ENCODE results near the gene ACAP2.

ACAP2 gene

DNA sequence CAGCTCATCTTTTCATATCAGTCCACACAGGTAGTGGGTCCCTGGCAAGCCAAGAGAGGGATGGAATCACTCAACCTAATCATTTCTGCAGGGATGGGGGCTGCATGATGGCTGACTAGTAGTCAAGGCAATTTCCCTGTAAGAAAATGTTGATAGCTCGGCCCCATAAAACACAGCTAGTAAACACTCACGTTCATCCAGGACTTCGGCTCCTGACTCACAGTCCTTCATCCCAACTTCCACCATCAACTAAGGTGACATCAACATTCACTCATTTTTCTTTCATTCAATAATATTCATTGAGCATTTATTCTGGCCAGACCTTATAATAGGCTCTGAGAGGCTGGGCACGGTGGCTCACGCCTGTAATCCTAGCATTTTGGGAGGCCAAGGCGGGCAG, 4.4 kb upstream of the ACAP2 start:
- Histone ChIP-seq H3K9me2 (replicated peaks; ENCODE audit: control insufficient read depth, low read length) (no peaks in the 10 kb centered on the region), H3K27me3 (ENCODE audit: control insufficient read depth, low read length) (no peaks in the 10 kb centered on the region), H3K79me2 (ENCODE audit: control insufficient read depth, low read length) (peaks cover 5% of the 10 kb centered on the region), H3K27ac (ENCODE audit: low read depth, low read length) (no peak overlapping the region), H3K4me2 (ENCODE audit: low read length) (no peak overlapping the region), H3K4me3 (ENCODE audit: low read length) (no peak overlapping the region), H3K36me3 (ENCODE audit: control insufficient read depth, low read length) (0 out of 2 replicates have a peak, but pooled peaks cover 3% of the 10 kb centered on the region), H3K4me1 (ENCODE audit: control insufficient read depth, low read length) (peaks cover 33% of the 10 kb centered on the region), H4K20me1 (ENCODE audit: control insufficient read depth, insufficient read depth, low read depth, low read length) (no peaks in the 10 kb centered on the region), H3K9me3 (ENCODE audit: control insufficient read depth, insufficient read depth, low read length) (no peaks in the 10 kb centered on the region), H3F3A (ENCODE audit: control insufficient read depth, insufficient read depth) (no peaks in the 10 kb centered on the region)
- TF ChIP-seq EZH2phosphoT487 (IDR thresholded peaks at IDR 0.05; ENCODE audit: borderline replicate concordance, low read length) = no peak
- TF ChIP-seq, protein P1, sequence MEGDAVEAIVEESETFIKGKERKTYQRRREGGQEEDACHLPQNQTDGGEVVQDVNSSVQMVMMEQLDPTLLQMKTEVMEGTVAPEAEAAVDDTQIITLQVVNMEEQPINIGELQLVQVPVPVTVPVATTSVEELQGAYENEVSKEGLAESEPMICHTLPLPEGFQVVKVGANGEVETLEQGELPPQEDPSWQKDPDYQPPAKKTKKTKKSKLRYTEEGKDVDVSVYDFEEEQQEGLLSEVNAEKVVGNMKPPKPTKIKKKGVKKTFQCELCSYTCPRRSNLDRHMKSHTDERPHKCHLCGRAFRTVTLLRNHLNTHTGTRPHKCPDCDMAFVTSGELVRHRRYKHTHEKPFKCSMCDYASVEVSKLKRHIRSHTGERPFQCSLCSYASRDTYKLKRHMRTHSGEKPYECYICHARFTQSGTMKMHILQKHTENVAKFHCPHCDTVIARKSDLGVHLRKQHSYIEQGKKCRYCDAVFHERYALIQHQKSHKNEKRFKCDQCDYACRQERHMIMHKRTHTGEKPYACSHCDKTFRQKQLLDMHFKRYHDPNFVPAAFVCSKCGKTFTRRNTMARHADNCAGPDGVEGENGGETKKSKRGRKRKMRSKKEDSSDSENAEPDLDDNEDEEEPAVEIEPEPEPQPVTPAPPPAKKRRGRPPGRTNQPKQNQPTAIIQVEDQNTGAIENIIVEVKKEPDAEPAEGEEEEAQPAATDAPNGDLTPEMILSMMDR (IDR thresholded peaks at IDR 0.05; ENCODE audit: low read depth, low read length, poor library complexity, severe bottlenecking) = no peak

DNA sequence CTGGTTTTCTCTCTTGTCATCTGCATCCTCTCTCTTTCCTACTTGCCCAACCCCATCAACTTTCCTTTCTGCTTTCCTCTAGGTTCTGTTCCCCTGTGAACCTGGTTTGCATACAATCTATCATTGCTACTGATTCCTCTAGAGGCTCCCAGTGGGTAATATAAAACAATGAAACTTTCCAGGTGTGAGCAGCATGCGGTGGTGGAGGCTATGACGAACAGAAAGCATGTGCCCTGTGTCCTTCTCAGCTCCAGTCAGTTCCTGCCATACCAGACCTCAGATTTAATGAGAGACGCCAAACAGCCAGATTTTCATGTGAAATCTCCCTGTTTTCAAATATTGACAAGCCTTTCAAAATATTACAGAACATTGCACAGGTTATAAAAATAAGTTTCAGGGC, 3.5 kb upstream of the ACAP2 start:
- H3K4me2 ChIP-seq (ENCODE audit: low read length) = peak overlapping the region; percentile 35
- peaks cover 4% of the 10 kb centered on the region for H4K20me1 ChIP-seq (ENCODE audit: control insufficient read depth, insufficient read depth, low read depth, low read length)
- no peaks in the 10 kb centered on the region for H3K9me3 ChIP-seq (ENCODE audit: control insufficient read depth, insufficient read depth, low read length)
- no peak overlapping the region for H3K4me3 ChIP-seq (ENCODE audit: low read length)
- peaks cover 4% of the 10 kb centered on the region; the same call in 1 of the 2 replicates for H3F3A ChIP-seq (ENCODE audit: control insufficient read depth, insufficient read depth)
- H3K4me1 ChIP-seq (ENCODE audit: control insufficient read depth, low read length) = peaks cover 33% of the 10 kb centered on the region
- H3K27ac ChIP-seq (ENCODE audit: low read depth, low read length) = no peak overlapping the region
- TF ChIP-seq, protein P1 (IDR thresholded peaks at IDR 0.05; ENCODE audit: low read depth, low read length, poor library complexity, severe bottlenecking) = no peak
- TF ChIP-seq EZH2phosphoT487 (IDR thresholded peaks at IDR 0.05; ENCODE audit: borderline replicate concordance, low read length) = no peak
- H3K9me2 ChIP-seq (replicated peaks; ENCODE audit: control insufficient read depth, low read length) = no peaks in the 10 kb centered on the region
- H3K79me2 ChIP-seq (ENCODE audit: control insufficient read depth, low read length) = peaks cover 14% of the 10 kb centered on the region
- no peaks in the 10 kb centered on the region for H3K27me3 ChIP-seq (ENCODE audit: control insufficient read depth, low read length)
- H3K36me3 ChIP-seq (ENCODE audit: control insufficient read depth, low read length) = peaks cover 7% of the 10 kb centered on the region

DNA sequence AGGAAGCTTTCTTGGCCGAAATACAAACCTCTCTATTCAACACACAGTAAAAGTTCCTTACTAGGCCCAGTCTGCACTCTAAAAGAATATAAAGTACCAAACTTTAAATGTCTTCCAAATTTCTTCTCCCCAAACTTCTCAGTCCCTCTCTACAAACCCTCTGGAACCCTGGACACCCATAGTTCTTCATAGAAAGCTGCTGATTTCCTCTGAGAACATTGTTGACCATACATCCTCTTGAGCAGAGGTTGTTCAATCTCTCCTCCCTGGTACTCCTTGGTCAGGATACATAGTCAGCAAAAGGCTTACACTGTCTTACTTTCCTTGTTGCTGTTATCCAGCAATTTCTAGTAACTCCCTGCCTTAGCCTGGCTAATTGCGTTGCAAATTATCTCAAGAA, 3.1 kb upstream of the ACAP2 start:
- no peaks in the 10 kb centered on the region for H3K9me2 ChIP-seq (replicated peaks; ENCODE audit: control insufficient read depth, low read length)
- H3K4me3 ChIP-seq (ENCODE audit: low read length) = no peak overlapping the region
- TF ChIP-seq EZH2phosphoT487 (IDR thresholded peaks at IDR 0.05; ENCODE audit: borderline replicate concordance, low read length) = no peak
- TF ChIP-seq, protein P1 (IDR thresholded peaks at IDR 0.05; ENCODE audit: low read depth, low read length, poor library complexity, severe bottlenecking) = no peak
- H3K27me3 ChIP-seq (ENCODE audit: control insufficient read depth, low read length) = no peaks in the 10 kb centered on the region
- peaks cover 9% of the 10 kb centered on the region for H4K20me1 ChIP-seq (ENCODE audit: control insufficient read depth, insufficient read depth, low read depth, low read length)
- peaks cover 38% of the 10 kb centered on the region for H3K4me1 ChIP-seq (ENCODE audit: control insufficient read depth, low read length)
- no peaks in the 10 kb centered on the region for H3K9me3 ChIP-seq (ENCODE audit: control insufficient read depth, insufficient read depth, low read length)
- no peak overlapping the region for H3K27ac ChIP-seq (ENCODE audit: low read depth, low read length)
- peaks cover 11% of the 10 kb centered on the region for H3K36me3 ChIP-seq (ENCODE audit: control insufficient read depth, low read length)
- peaks cover 6% of the 10 kb centered on the region; the same call in 1 of the 2 replicates for H3F3A ChIP-seq (ENCODE audit: control insufficient read depth, insufficient read depth)
- peak overlapping the region; percentile 35 for H3K4me2 ChIP-seq (ENCODE audit: low read length)
- H3K79me2 ChIP-seq (ENCODE audit: control insufficient read depth, low read length) = peaks cover 18% of the 10 kb centered on the region
